LNCaP clone FGC (cell line): Measurements from ENCODE around the gene BRD4.
A peak's percentile ranks its signal among the peaks of the same experiment; 100 is the strongest.

ENCODE experiments used
- DNase-seq: peaks from one replicate; pipeline ENCODE4 v3.0.0-alpha.2; 2011; ENCODE audit warnings: low read depth
- H3K4me3 ChIP-seq: 2 replicates; pipeline ENCODE4 v1.5.1; 2011; ENCODE audit warnings: mild to moderate bottlenecking, low read depth, low read length, control low read depth
- TF ChIP-seq, protein P1 (sequence below): IDR thresholded peaks from 2 replicates; pipeline ENCODE4 v1.5.1; 2012; ENCODE audit warnings: mild to moderate bottlenecking; ENCODE audit not compliant: control insufficient read depth, insufficient read depth; ENCODE audit errors: extremely low read depth

The BRD4 gene

DNA sequence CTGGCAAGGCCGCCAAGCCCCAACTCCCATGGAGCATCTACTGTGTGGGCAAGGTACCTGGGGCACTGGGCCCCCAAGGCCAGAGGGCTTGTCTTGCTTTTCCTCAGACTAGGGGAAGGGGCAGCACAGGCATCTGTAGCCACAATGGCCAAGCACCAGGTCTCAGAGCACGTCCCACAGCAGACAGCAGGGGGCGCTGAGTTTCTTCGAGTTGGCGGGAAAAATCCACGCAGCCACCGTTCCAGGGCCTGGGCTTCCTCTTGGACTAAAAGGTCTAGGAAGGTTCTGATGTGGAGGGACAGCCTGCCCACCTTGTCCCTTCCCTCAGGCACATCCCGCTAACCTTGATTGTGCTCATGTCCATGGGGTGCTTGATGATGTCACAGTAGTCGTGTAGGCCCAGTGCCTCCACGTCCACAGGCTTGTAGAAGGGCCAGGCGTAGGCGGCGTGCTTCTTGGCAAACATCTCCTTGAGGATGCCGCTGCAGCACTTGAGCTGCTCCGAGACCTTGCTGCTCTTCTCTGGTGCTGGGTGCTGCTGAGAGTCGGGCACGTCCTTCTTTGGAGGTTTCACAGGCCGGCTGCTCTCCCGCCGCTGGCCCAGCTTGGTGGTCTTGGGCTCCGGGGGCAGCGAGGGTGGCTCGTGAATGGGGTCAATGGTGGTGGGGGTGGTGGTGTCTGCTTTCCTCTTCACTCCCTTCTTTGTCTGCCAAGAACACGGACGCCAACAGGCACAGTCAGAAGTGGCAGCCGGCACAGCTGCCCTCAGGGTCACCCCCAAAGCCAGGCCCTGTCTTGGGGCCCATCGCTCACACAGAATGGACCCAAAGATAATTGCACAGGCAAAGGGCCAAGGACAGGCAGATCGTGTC, 68.0 kb downstream of the BRD4 start:
- DNase-seq: peak; percentile 15

DNA sequence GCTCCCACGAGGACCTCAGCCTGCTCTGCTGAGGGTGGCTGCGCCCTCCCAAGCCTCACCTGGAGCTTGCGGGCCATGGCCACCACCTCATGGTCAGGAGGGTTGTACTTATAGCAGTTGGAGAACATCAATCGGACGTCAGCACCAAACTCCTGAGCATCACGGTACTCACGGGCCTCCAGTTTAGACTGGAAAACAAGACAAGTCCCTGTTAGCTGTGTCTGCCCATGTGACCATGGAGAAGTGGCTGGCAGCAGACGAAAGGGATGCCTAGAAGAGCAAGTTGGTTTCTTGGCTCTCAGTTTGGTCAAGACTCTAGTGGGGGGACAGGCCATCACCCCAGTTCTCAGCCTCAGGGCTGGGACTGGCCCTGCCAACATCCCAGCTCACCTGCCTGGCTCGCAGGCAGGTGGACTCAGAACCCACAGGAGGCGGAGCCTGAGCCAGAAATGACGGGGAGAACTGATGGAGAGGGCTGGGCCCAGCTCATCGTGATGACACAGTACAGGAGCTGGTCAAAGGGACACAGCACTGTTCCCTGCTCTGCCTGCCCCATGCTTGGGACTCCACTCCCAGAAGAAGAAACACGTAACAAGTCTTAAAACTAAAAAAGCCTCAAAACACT, 68.9 kb downstream of the BRD4 start:
- TF ChIP-seq, protein P1, sequence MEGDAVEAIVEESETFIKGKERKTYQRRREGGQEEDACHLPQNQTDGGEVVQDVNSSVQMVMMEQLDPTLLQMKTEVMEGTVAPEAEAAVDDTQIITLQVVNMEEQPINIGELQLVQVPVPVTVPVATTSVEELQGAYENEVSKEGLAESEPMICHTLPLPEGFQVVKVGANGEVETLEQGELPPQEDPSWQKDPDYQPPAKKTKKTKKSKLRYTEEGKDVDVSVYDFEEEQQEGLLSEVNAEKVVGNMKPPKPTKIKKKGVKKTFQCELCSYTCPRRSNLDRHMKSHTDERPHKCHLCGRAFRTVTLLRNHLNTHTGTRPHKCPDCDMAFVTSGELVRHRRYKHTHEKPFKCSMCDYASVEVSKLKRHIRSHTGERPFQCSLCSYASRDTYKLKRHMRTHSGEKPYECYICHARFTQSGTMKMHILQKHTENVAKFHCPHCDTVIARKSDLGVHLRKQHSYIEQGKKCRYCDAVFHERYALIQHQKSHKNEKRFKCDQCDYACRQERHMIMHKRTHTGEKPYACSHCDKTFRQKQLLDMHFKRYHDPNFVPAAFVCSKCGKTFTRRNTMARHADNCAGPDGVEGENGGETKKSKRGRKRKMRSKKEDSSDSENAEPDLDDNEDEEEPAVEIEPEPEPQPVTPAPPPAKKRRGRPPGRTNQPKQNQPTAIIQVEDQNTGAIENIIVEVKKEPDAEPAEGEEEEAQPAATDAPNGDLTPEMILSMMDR: no peak
- H3K4me3 ChIP-seq: no peak overlapping the region
- no peak for DNase-seq

More for the DNA sequence above, 68.0 kb downstream of the BRD4 start:
- TF ChIP-seq, protein P1: peak; percentile 78
- H3K4me3 ChIP-seq: no peak overlapping the region

DNA sequence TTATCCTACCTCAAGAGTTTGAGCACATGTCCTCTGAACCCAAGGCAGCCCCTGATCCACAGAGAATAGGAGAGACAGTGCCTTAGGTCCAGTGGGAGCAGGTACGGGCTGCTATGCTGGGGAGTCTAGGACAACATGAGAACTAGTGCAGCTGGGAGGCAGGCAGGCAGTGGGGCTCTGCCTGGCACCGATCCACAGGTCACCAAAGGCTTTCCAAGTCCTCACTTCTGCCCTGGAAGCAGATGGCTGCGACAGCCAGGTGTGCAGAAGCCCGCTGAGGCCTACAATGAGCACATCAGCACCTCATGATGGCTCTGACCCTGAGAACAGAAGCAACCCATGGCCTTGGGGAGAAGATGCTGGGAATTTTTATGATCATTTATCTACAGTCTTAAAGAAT, 70.3 kb downstream of the BRD4 start:
- TF ChIP-seq, protein P1: no peak
- no peak overlapping the region for H3K4me3 ChIP-seq
- no peak for DNase-seq

DNA sequence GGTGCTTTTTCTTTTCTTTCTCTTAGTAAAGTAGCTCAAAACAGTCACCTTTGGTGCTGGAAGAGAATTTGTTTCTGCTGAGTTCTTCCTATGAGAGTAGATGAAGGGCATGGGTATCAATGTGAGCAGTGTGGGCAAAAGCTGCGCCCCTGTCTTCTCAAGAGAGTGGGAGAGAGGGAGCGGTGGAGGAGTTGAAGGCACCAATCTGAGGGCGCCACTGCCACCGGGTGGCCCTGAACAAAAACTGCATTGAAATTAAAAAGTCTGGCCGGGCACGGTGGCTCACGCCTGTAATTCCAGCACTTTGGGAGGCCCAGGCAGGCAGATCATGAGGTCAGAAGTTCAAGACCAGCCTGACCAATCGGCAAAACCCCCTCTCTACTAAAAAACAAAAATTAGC, 71.4 kb downstream of the BRD4 start:
- no peak for DNase-seq
- TF ChIP-seq, protein P1: 0 out of 2 replicates have a peak, but pooled peaks have one; percentile 14
- H3K4me3 ChIP-seq: no peak overlapping the region

DNA sequence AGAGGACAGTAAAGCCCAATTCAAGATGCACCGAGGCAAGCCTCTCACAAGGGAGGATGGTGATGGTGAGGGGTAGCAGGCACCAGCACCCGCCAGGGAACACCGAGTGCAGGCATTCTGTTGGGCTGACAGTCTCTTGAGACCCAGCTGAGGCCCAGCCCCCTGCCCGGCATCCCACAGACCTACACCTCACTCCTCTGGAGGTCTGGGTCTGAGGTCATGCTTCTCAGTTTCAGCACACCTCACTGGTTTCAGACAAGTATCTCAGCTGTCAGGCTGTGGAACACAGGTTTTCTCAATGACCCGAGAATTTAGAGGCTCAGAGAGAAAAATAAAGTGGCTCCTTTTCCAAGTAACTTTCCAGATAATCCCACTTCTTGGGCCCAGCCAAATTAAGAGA, 72.4 kb downstream of the BRD4 start:
- no peak for DNase-seq
- TF ChIP-seq, protein P1: no peak
- no peak overlapping the region for H3K4me3 ChIP-seq

DNA sequence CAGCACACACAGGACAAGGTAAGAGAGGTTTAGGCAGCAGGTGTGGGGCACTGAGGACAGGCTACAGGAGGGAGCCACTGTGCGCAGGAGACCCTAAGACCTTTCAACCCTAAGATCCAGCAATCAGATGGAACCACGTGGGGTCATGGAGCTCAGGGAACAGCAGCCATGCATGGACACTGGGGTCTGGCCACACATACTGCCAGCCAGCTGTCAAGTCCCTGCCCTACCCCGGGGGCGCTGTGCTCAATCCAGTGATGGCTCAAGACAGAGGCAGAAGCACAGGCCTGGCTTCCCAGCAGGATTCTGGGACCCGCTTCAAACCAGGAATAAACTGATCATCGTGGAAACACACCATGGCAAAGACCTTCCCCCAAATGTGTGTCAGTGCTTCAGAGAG, 74.6 kb downstream of the BRD4 start:
- TF ChIP-seq, protein P1: no peak
- no peak for DNase-seq
- no peak overlapping the region for H3K4me3 ChIP-seq
